Activated CD8-positive, alpha-beta T cell treated with anti-CD3 and anti-CD28 coated beads for 36 hours (primary cell): ENCODE results near the gene DPP4. TPM values are rescaled to one million over a fixed set of nuclear protein-coding genes. Genes with fewer than 3 reads are reported as not detected.

Source experiments
- ATAC-seq: fragments of 200-7000 bp; cut with Tn5 transposase; one replicate; pipeline ENCODE4 v1.10.0; 2021; ENCODE audit warnings: mild to moderate bottlenecking, moderate library complexity
- CTCF ChIA-PET: fragments of 350-600 bp; sonication (Branson Sonifier 250); formaldehyde crosslinking; loops from one replicate; lab custom pipeline; 2021; ENCODE audit warnings: antibody characterized with exemption; lab: Charles Lee
- POLR2A ChIA-PET: fragments of 350-600 bp; sonication (Branson Sonifier 250); formaldehyde crosslinking; loops from one replicate; lab custom pipeline; 2021; ENCODE audit warnings: antibody characterized with exemption; lab: Charles Lee
- DNase-seq: peaks from one replicate; pipeline ENCODE4 v3.0.0-alpha.2; 2020
- H3K27ac Mint-ChIP-seq: one replicate; pipeline ENCODE4 v1.8.0; 2021; ENCODE audit warnings: mild to moderate bottlenecking, mixed read lengths
- H3K27me3 Mint-ChIP-seq: one replicate; pipeline ENCODE4 v1.8.0; 2021; ENCODE audit warnings: mixed read lengths
- H3K36me3 Mint-ChIP-seq: one replicate; pipeline ENCODE4 v1.8.0; 2021; ENCODE audit warnings: low read depth, mixed read lengths
- H3K4me1 Mint-ChIP-seq: one replicate; pipeline ENCODE4 v1.8.0; 2021; ENCODE audit warnings: low read depth, mixed read lengths
- H3K4me3 Mint-ChIP-seq: one replicate; pipeline ENCODE4 v1.8.0; 2021; ENCODE audit warnings: mild to moderate bottlenecking, moderate library complexity, mixed read lengths
- H3K9me3 Mint-ChIP-seq: one replicate; pipeline ENCODE4 v1.8.0; 2021; ENCODE audit warnings: mixed read lengths
- intact Hi-C: fragments of 100-400 bp; cut with micrococcal nuclease; formaldehyde crosslinking; loops from one replicate; pipeline ENCODE4 v1.10.0; 2022
- total RNA-seq, 2 experiments: library from RNA; stranded (reverse); gene quantifications; one replicate each; pipeline ENCODE4 v1.2.3, GENCODE V29; 2021
- TF ChIP-seq, protein P1 (sequence below): fragments of 200-600 bp; IDR thresholded peaks from one replicate; pipeline ENCODE4 v1.8.0; 2022; ENCODE audit warnings: antibody characterized with exemption, mild to moderate bottlenecking

DPP4 gene
- total RNA-seq, 2 experiments from 2014 or later: 25.9 to 26.4 TPM

GRCh38 chr2:162062559-162062958 is 11.5 kb downstream of the DPP4 start:
- peaks cover 65% of the 10 kb centered on the region for H3K4me1 Mint-ChIP-seq
- peaks cover 29% of the 10 kb centered on the region for H3K36me3 Mint-ChIP-seq
- peak overlapping the region; percentile 79 for H3K27ac Mint-ChIP-seq
- ATAC-seq: peak; percentile 7
- DNase-seq: no peak
- intact Hi-C loops: no loop called here
- POLR2A ChIA-PET: interaction anchor here (10.7 kb wide), 1 partner anchor 9 kb away, joined by 65 read pairs; the partner anchor contains the start of gene DPP4
- peaks cover 1% of the 10 kb centered on the region for H3K9me3 Mint-ChIP-seq
- no peak overlapping the region for H3K4me3 Mint-ChIP-seq
- no peaks in the 10 kb centered on the region for H3K27me3 Mint-ChIP-seq
- TF ChIP-seq, protein P1, sequence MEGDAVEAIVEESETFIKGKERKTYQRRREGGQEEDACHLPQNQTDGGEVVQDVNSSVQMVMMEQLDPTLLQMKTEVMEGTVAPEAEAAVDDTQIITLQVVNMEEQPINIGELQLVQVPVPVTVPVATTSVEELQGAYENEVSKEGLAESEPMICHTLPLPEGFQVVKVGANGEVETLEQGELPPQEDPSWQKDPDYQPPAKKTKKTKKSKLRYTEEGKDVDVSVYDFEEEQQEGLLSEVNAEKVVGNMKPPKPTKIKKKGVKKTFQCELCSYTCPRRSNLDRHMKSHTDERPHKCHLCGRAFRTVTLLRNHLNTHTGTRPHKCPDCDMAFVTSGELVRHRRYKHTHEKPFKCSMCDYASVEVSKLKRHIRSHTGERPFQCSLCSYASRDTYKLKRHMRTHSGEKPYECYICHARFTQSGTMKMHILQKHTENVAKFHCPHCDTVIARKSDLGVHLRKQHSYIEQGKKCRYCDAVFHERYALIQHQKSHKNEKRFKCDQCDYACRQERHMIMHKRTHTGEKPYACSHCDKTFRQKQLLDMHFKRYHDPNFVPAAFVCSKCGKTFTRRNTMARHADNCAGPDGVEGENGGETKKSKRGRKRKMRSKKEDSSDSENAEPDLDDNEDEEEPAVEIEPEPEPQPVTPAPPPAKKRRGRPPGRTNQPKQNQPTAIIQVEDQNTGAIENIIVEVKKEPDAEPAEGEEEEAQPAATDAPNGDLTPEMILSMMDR: no peak
- CTCF ChIA-PET: interaction anchor here (1.0 kb wide), 1 partner anchor 22 kb away, joined by 3 read pairs; no protein-coding TSS in a partner anchor

DNA sequence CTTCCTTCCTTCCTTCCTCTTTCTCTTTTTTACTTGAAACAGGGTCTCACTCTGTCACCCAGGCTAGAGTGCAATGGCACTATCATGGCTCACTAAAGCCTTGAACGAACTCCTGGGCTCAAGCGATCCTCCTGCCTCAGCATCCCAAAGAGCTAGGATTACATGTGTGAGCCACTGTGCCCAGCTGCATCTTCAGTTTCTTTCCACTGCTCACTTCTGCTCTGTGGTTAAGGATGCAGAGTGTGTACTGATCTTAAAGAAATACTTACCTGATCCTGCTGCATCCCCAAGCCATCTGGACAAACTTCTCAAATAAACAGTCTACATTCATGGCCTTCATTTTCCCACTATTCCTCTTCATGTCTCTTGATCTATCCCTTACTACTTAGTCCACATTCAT is 13.0 kb downstream of the DPP4 start:
- peaks cover 80% of the 10 kb centered on the region for H3K4me1 Mint-ChIP-seq
- ChIA-PET CTCF (interaction anchor here (0.7 to 4.1 kb wide), 4 partner anchors 12 to 114 kb away, joined by 3 to 26 read pairs (median 3); partner anchors contain the start of gene DPP4), POLR2A (interaction anchor here (10.7 kb wide), 1 partner anchor 11 kb away, joined by 65 read pairs; the partner anchor contains the start of gene DPP4)
- no peak for DNase-seq
- TF ChIP-seq, protein P1: no peak
- intact Hi-C loops: no loop called here
- H3K27ac Mint-ChIP-seq: peak overlapping the region; percentile 74
- H3K36me3 Mint-ChIP-seq: peaks cover 40% of the 10 kb centered on the region
- no peak for ATAC-seq
- no peak overlapping the region for H3K4me3 Mint-ChIP-seq
- H3K9me3 Mint-ChIP-seq: peaks cover 10% of the 10 kb centered on the region
- no peaks in the 10 kb centered on the region for H3K27me3 Mint-ChIP-seq

- H3K36me3 Mint-ChIP-seq: peaks cover 45% of the 10 kb centered on the region
- peaks cover 85% of the 10 kb centered on the region for H3K4me1 Mint-ChIP-seq
- ChIA-PET POLR2A (interaction anchor here (10.7 kb wide), 1 partner anchor 11 kb away, joined by 65 read pairs; the partner anchor contains the start of gene DPP4), CTCF (interaction anchor here (0.9 to 4.1 kb wide), 5 partner anchors 8 to 113 kb away, joined by 3 to 26 read pairs (median 3); partner anchors contain the start of gene DPP4)
- intact Hi-C loops: no loop called here
- no peaks in the 10 kb centered on the region for H3K27me3 Mint-ChIP-seq
- peaks cover 10% of the 10 kb centered on the region for H3K9me3 Mint-ChIP-seq
- DNase-seq: no peak
- peak overlapping the region; percentile 52 for H3K27ac Mint-ChIP-seq
- ATAC-seq: no peak
- no peak overlapping the region for H3K4me3 Mint-ChIP-seq
- TF ChIP-seq, protein P1: no peak
Observed at GRCh38 chr2:162060532-162060931, 13.5 kb downstream of the DPP4 start.

DNA sequence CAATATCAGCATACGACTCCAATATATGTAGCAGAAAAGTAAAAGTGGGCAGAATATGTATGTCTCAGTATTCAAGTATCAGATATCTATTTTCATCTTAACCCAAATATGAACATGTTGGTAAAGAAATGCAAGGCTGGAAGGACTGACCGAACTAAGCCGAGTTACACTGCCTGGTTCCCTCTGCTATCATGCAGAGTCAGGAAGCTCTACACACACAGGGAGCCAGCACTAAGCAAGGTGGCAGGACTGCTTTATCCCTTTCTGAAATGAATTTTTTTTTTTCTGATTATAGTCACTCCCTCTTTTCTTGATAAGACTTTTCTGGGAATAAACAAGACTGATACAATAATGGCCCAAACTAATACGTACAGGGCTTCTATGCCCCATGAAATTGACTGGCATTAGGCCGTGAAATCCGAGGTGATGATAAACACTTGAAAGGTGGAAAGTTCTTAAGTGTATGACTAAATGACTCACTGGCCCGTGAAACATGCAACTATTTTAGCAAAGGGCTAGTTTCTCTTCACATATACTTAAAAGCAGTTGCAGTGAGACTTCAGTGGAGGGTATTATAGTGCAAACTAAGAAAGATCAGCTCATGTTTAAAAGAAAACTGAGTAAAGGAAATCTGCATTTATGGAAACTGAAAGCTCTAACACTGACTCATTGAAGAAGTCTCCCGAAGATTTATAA is 14.9 kb downstream of the DPP4 start:
- Mint-ChIP-seq H3K9me3 (peaks cover 10% of the 10 kb centered on the region), H3K4me1 (peaks cover 86% of the 10 kb centered on the region), H3K4me3 (peak overlapping the region; percentile 52), H3K27ac (peak overlapping the region; percentile 94), H3K36me3 (peaks cover 41% of the 10 kb centered on the region), H3K27me3 (no peaks in the 10 kb centered on the region)
- peak; percentile 51 for DNase-seq
- ATAC-seq: peak; percentile 79
- TF ChIP-seq, protein P1: no peak
- POLR2A ChIA-PET: interaction anchor here (1.2 to 10.7 kb wide), 4 partner anchors 13 to 95 kb away, joined by 3 to 65 read pairs (median 4); partner anchors contain the start of gene DPP4
- intact Hi-C loops: loop anchor here (5.0 kb wide), 3 partner anchors 47 to 107 kb away; no protein-coding TSS in a partner anchor
- CTCF ChIA-PET: interaction anchor here (0.6 to 4.1 kb wide), 10 partner anchors 9 to 112 kb away, joined by 3 to 26 read pairs (median 3); partner anchors contain the start of gene DPP4
